Uterine smooth muscle cell (primary cell): ENCODE measurements around the gene PRR23C. TPM values are rescaled to one million over a fixed set of nuclear protein-coding genes. Genes with fewer than 3 reads are reported as not detected.

Experiments used
- total RNA-seq: library from RNA; depleted of rRNA; stranded (reverse); fragments of >200 nt; gene quantifications from 2 replicates; pipeline ENCODE4 v1.2.3, GENCODE V29; 2014

PRR23C gene
- not detected in 2 replicates for total RNA-seq

DNA sequence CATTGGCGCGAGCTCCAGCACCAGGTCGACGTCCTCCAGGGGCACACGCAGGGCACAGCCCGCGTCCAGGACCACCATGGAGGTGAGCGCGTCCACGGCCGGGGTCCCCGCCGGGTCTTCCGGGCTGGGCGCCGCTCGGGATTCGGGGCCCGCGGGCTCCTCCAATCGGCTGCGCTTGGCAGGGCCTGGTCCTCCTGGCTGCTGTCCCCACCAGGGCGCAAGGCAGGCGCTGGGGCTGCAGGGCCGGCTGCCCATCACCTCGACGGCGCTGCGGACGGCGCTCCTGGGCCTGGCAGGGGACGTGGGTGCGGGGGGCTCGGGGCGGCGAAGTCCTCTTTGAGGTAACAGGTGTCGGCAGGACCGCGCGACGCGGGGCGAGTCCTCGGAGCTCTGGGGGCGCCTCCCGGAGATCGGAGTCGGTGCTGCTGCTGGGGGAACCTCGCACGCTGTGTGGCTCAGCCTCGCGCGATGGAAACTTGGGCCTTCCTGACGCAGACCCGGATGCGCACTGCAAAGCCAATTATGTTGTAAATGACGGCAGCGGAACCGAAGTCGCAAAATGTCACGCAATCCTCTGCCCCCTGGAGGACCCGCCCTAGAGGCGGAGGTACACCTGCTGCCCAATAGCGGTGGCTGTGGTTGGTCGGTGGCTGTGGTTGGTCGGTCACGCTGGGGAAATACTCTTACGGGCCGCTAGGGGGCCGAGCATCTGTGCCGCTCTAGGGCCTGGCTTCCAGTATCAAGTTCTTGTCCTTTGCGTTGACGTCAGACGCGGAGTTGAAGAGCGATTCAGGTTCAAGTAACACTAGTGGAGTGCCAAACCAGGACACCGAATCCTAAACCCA, at the start of gene PRR23C:
Gene PRR23C (minus strand): TSS at position 527 of the 845 bp plus-strand sequence. CDS start 272 bp downstream, at position 255.

DNA sequence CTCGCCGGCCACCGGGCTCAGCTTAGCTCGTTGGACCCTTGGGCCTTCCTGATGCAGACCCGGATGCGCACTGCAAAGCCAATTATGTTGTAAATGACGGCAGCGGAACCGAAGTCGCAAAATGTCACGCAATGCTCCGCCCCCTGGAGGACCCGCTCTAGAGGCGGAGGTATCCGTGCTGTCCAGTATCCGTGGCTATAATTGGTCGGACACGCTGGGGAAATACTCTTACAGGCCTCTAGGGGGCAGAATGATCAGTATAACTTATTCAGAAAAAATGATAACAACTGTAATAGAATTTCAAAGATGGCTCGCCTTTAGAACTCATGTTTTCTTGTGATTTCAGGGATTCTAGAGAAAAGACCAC, 23.8 kb downstream of the PRR23C start, which contains the start of gene PRR23B:
Gene PRR23B (minus strand): TSS at position 59 of the 367 bp plus-strand sequence. CDS start 265 bp downstream, outside the sequence.

DNA sequence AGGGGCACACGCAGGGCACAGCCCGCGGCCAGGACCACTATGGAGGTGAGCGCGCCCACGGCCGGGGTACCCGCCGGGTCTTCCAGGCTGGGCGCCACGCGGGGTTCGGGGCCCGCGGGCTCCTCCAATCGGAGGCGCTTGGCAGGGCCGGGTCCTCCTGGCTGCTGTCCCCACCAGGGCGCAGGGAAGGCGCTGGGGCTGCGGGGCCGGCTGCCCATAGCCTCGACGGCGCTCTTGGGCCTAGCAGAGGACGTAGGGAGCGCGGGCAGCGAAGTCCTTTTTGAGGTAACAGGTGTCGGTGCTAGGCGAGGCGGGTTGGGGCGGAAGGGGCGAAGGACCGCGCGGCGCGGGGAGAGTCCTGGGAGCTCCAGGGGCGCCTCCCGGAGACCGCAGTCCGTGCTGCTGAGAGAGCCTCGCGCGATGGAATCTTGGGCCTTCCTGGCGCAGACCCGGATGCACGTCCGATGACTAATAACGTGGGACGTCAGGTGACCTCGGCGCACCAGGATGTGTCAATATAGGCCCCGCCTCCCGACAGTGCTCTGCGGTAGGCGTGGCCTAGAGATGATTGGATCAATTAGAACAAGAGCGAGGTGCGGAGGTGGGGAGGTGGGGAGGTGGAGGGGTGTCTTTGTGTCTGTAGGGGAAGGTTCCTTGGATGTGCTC, 38.5 kb downstream of the PRR23C start, which contains the start of gene PRR23A:
Gene PRR23A (minus strand): TSS at position 218 of the 666 bp plus-strand sequence. CDS start 0 bp downstream, at position 218.

Other genes starting within 250 kb of the PRR23C start
- gene PIK3CB, start 210.0 kb downstream of the PRR23C start, total RNA-seq, result 14.4 and 15.5 TPM in 2 replicates
- gene FOXL2, start 97.8 kb downstream of the PRR23C start, total RNA-seq, result 11.2 and 12.8 TPM in 2 replicates
- gene FOXL2NB, start 97.7 kb downstream of the PRR23C start, total RNA-seq, result 10.4 and 14.6 TPM in 2 replicates
- not detected in 2 replicates for gene PRR23A, start 38.6 kb downstream of the PRR23C start, total RNA-seq
- not detected in 2 replicates for gene PRR23B, start 24.0 kb downstream of the PRR23C start, total RNA-seq